Stomach (tissue), 4 donors: ENCODE measurements around the gene OR1N2.
"Not testable (repeated sequence)": the region's sequence is repeated elsewhere in the genome, so short reads cannot be mapped to it uniquely, and the experiment has no call there.

Source experiments
- CTCF ChIP-seq, 7 experiments: fragments of 450-650 bp in 4 of 7; fragments of 200-600 bp in 3 of 7; sonication (generic) in 3 of 7; IDR thresholded peaks; one replicate each; pipeline ENCODE4 v1.5.1; 2016 to 2019; ENCODE audit warnings: antibody characterized with exemption in 7 of 7, control low read depth in 2 of 7, mild to moderate bottlenecking in 1 of 7
- EP300 ChIP-seq: sonication (generic); formaldehyde crosslinking; IDR thresholded peaks from one replicate; pipeline ENCODE4 v1.6.1; 2017; ENCODE audit warnings: antibody characterized with exemption
- POLR2AphosphoS5 ChIP-seq, 3 donors: sonication (generic); formaldehyde crosslinking; IDR thresholded peaks; one replicate each; pipeline ENCODE4 v1.6.1; 2016; ENCODE audit warnings: antibody characterized with exemption in 3 of 3

GRCh38 chr9:122583284-122583683 lies 30.4 kb downstream of the OR1N2 start, which contains the start of gene OR1L8:
- not testable (repeated sequence) for TF ChIP-seq CTCF (IDR thresholded peaks at IDR 0.05); EP300; POLR2AphosphoS5 (IDR thresholded peaks at IDR 0.05)
